Raji (cell line): ENCODE data around the gene LMF1.

Experiments used
- POLR2A ChIP-seq: IDR thresholded peaks from 2 replicates; pipeline ENCODE4 v1.6.1; 2011; ENCODE audit warnings: low read depth, low read length, control low read depth; ENCODE audit not compliant: insufficient read depth

Gene LMF1

DNA sequence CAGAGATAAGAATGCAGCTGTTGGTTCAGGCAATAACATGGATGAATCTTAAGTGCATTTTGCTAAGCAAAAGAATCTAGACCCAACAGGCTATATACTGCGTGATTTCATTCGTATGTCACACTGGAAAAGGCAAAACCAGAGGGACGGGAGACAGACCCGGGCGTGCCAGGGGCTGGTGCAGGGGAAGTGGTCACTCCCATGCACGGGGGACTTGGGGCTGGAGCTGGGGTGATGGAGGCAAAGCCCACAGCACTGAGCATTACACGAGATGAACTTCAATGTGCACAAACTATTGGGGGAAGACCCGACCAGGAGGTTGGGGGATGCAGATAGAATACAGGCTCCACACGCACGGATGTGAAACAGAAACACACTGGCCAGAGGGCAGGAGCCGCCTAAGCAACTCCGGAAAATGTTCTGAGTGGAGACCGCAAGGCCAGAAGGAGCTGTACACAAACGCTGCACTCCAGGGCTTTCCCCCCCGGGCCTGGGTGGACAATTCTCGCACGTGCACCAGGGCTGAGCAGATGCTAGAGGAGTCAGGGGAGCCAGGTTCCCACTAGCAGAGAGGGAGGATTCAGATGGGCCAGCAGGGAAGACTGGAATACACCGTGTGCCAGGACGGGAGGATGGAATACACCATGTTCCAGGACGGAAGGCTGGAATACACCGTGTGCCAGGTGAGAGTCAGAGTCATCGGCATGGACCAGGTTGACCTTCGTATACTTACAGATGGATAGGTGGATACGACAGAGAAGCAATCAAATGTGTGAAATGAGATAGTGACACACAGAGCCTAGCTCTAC is 11.3 kb downstream of the LMF1 start:
- no peak for TF ChIP-seq POLR2A

DNA sequence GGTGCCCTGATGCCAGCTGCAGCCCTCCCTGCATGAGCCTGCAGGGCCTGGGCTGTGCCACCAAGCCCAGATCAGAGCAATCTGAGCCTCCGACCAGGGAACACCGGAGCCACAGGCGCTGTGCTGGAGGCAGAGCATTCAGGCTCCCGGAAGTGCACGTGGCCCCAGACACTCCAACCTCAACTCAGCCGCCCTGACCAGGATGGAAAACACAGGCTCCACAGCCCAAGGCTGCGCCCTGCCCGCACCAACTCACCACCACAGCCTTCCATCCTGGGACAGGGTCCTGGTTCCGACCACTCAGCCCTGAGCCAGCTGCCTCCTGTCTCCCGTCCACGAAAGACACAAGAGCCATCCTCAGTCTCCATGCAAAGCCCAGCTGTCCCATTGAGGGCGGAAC is 18.5 kb downstream of the LMF1 start:
- no peak for TF ChIP-seq POLR2A

DNA sequence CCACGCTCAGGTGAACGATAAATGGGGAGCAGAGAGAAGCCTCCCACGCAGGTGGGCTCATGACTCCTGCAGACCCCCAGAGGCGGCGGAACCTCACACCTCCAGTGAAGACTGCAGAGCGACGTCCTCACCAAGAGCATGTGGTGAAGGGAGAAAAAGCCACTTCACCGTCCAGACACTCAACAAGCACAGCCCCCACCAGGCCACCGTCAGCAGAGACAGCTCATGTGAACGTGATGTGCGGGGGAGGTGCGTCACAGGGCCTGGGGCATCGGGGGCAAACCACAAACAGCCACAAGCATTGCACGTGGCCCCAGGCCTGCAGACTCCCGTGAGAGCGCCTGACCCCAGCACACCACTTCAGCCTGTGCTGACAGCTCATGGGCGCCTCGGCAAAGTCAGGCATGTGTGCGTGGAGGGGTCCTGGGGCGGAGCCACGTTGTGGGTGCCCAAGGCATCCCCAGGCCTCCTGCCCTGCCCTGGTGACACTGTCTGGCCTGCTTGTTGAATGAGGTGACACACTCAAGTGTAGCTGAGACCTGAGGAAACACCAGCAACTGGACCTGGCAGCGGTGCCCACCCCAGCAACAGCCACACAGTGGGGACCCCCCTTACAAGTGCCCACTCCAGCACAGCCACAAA is 19.0 kb downstream of the LMF1 start:
- TF ChIP-seq POLR2A, result no peak

DNA sequence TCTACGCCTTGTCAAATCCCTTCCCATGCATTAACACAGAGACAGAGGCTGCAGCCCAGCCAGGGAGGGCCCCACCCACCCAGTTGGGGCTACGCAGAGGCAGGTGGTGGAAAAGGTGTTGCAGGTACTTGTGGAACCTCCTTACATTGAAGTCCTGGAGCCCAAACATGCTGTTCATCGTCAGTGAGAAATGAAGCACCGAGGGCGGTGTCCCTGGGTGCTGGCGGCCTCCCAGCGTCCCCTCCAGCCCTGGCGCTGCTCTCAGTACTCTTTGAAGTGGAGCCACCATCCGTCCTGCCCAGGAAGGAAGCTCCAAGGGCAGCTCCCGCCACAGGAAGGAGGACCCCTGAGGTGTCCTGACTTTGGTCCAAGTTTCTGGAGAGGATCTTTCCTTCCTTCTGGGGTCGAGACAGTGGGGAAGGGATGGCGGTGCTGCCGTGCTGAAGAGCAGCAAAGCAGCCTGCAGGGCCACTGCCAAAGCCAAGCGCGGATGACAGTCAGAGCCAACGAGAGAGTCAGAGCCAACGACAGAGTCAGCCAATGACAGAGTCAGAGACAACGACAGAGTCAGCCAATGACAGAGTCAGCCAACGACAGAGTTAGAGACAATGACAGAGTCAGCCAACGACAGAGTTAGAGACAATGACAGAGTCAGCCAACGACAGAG is 23.4 kb downstream of the LMF1 start:
- TF ChIP-seq POLR2A, result no peak

DNA sequence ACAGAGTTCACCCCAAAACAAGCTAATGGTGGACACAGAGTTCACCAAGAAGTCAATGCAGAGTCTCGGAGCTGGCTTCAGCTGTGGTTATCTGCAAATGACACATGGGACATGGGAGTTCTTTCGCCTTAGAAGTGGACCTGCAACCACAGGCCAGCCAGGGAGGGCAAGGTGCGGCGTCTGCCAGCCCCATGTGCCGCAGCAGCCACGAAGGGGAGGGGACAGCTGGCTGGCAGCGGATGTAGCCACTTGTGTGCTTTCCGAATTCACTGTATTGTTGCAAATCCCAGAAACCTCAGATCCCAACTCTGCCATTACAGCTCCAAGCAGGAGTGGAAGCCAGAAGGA is 24.8 kb downstream of the LMF1 start:
- no peak for TF ChIP-seq POLR2A

DNA sequence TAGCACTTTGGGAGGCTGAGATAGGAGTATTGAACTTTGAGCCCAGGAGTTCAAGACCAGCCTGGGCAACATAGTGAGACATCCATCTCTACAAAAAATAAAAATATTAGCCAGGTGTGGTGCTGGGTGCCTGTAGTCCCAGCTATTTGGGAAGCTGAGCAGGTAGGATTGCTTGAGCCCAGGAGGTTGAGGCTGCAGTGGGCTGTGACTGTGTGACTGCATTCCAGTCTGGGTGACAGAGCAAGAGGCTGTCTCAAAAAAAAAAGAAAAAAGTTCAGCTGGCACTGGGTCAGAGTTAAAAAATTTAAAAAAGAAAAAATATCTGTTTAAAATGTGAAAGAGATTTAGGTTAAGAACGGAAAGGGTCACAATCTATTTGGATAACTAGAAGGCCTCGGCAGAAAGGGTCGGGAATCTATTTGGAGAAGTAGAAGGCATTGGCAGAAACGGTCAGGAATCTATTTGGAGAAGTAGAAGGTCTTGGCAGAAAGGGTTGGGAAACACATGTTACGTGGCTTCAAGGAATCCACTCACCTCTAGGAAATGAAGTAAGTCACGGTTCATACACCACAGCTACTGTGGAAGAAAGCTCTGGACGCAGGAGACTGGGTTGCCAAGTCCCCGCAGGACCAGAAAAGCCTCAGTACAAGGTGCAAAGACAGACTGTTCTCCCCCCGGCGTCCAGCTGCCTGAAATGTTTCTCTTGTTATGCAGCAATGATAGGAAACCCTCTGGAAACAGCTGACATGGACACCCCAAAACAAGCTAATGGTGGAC is 25.3 kb downstream of the LMF1 start:
- no peak for TF ChIP-seq POLR2A

DNA sequence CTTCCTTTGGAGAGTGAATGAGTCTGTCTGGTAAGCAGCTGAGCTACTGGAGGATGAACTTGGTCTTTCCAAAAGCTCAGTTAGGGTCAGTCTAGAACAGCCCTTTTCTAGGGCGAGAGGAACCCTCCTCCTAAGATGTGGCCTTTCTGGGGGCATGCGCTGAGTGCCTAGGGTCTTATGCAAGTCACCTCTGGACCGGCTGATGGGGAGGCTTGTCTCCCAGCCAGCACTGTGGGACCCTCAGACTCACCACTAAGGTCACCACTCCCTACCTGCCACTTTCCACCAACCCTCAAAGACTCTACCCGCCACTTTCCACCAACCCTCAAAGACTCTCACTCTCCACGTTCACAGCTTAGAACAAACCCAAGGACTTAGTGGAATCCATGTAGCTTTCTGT is 26.8 kb downstream of the LMF1 start:
- TF ChIP-seq POLR2A, result no peak

DNA sequence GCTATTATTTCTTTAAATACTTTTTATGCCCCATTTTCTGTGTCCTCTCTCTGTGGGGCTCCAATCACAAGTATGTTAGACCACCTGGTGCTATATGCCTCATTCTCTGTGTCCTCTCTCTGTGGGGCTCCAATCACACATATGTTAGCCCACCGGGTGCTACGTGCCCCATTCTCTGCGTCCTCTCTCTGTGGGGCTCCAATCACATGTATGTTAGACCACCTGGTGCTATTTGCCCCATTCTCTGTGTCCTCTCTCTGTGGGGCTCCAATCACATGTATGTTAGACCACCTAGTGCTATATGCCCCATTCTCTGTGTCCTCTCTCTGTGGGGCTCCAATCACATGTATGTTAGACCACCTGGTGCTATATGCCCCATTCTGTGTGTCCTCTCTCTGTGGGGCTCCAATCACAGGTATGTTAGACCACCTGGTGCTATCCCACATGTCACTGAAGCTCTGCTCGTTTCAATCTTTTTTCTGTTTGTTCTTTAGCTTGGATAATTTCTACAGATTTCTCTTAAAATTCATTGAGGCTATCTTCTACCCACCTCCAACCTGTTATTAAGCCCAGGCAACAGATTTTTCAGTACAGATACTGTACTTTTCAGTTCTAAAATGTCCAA is 28.2 kb downstream of the LMF1 start:
- TF ChIP-seq POLR2A, result no peak

DNA sequence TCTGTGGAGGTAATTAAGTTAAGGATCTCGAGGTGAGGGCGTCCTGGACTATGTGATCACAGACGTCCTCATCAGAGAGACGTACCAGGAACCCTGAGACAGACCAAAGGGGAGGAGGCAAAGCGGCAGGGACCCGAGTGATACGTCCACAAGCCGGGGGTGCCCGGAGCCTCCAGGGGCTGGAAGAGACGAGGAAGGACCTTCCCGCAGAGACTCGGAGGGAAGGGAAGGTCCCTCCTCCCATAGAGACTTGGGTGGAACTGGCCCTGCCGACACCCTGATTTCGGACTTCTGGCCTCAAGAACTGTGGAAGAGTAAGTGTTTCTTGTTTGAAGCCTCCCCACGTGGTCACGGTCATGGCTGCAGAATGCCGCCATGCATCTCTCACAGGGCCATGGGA is 30.8 kb downstream of the LMF1 start:
- no peak for TF ChIP-seq POLR2A

DNA sequence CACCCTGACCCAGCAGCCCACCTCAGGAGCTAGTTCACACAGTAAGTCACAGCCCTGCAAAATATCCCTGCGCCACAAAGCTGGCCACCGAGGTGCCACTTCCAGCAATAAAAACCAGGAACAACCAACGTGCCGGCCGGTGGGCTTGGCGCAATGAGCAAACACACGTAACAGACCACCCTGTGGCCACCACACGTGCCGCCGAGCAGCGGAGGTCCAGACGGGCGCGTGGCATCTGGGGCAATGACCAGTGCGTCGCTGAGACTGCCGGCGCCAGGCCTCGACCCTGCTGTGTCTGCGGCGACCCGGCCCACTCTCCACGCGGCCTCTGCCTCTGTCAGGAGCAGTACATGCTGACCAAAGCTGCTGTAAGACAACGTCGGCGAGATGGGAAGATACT is 31.5 kb downstream of the LMF1 start:
- no peak for TF ChIP-seq POLR2A

DNA sequence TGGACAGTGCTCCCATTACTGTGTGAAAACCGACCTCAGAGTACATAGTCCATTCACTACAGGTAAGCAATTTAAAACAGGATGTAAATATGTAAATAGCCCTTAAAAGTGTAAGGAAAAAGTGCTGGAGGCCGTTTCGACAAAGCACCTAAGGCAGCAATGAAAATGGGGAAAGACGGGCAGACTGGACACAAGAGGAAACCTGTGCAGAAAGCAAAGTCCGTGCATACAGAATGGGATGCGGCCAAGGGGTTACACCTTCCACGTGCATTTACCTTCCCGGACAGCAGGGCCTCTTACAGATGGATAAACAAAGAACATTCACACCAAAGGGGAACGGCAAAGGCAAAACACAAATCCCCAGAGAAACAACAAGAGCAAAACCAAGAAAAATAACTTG is 32.0 kb downstream of the LMF1 start:
- TF ChIP-seq POLR2A, result no peak

DNA sequence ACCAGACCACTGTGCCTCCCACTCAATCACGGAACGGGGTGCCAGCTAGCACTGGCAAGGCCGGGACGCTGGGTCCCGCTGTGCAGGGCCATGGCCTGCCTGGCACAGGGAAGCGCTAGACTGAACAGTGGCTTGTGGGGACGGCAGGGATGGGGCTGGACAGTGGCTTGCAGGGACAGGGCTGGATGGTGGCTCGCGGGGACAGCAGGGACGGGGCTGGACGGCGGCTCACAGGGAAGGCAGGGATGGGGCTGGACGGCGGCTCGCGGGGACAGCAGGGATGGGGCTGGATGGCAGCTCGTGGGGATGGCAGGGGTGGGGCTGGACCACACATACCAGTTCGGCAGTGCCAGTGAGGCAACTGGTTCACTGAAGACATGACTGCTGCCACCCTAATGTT is 32.6 kb downstream of the LMF1 start:
- no peak for TF ChIP-seq POLR2A

DNA sequence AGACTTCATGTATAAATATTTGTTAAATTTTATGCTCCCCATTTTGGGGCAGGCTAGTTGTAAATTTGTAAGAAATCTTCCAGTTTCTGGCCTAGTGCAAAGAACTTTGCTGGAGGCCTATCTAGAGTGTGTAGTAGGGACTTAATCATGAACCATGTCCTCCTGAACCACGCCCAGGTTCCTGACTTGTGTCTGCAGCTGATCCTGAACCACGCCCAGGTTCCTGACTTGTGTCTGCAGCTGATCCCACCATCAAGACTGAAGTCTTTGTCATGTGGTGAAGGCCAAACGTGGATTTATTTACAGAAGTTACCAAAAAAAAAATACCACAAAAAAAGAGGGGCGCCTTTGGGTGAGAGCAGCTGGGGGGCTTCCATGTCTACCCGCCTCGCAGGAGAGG is 33.1 kb downstream of the LMF1 start:
- no peak for TF ChIP-seq POLR2A

DNA sequence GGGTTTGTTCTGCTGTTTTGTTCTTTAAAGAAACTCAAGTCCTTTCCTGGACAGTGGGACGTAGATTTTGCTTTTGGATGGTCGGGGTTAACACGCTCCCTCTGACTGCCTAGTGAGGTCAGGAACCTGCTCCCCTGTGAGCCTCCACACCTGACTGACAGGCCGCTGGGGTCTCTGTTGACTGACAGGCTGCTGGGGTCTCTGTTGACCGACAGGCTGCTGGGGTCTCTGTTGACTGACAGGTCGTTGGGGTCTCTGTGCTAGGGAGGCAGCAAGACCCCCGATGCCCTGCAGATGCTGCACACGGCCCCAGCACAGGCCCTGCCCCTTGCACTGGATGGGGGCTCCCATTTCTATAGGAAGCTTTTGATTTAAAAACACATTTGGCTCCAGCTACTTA is 33.5 kb downstream of the LMF1 start:
- TF ChIP-seq POLR2A, result no peak

DNA sequence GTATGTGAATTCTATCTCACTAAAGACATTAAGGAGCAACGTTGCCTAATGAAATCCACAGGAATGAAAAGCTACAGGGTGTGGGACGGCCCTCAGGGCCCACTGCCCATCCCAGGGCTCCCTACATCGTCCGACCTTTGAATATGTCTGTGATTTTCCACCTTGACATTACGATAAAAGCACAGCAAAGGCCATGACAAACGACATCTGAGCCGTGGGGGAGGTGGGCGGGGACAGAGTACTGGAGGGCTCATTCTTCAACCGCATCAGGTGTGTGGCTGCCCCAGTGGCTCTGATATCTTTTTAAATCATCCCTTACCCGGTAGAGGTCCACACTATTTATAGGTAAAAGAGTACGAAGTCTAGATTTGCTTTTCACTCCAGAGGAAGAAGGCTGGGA is 35.1 kb downstream of the LMF1 start:
- no peak for TF ChIP-seq POLR2A
